Sigmoid colon (tissue), 4 donors: Measurements from ENCODE around the gene ARMH1.

Experiments used
- POLR2A ChIP-seq, 2 donors: fragments of 450-650 bp; IDR thresholded peaks; one replicate each; pipeline ENCODE4 v1.6.1; 2016; ENCODE audit warnings: antibody characterized with exemption in 2 of 2, mild to moderate bottlenecking in 2 of 2, moderate library complexity in 2 of 2
- POLR2AphosphoS5 ChIP-seq, 4 donors: sonication (generic); formaldehyde crosslinking; IDR thresholded peaks; one replicate each; pipeline ENCODE4 v1.6.1; 2017; ENCODE audit warnings: antibody characterized with exemption in 4 of 4
- TF ChIP-seq, protein P1 (sequence below), 4 experiments: fragments of 450-650 bp in 3 of 4; fragments of 200-600 bp in 1 of 4; IDR thresholded peaks; one replicate each; pipeline ENCODE4 v1.5.1; 2016 to 2019; ENCODE audit warnings: antibody characterized with exemption in 4 of 4, mild to moderate bottlenecking in 3 of 4, moderate library complexity in 2 of 4

DNA sequence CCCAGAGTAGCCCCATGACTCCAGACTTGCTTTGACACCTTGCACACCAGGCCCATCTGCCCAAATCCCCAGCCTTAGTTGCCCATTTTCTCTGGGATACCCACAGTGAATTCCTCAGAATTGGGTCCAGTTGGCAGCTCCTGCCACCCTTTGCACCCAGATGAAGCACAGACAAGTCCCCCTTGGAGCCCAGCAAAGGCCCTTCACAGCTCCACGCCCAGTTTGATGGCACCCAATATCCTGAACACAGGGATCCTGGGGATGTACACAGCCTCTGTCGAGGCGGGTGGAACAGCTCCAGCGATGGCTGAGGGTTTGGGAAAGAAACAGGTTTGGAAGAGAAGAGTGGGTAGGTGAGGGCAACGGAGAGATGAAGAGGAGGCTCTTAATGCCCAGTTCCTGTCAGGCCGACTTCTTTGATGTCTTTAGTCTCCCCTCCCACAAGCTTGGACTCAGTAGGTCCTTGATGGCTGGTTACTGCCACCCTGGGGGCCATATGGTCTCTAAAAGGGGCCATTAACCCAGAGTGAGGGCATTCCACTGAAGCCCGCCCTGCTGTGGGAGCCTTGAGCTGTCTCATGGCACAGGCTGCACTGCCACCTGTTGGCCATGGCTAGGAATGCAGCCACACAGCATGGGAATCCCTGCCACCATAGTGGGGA lies 21.9 kb upstream of the ARMH1 start:
- TF ChIP-seq POLR2AphosphoS5 (IDR thresholded peaks at IDR 0.05): no peak
- TF ChIP-seq, protein P1, sequence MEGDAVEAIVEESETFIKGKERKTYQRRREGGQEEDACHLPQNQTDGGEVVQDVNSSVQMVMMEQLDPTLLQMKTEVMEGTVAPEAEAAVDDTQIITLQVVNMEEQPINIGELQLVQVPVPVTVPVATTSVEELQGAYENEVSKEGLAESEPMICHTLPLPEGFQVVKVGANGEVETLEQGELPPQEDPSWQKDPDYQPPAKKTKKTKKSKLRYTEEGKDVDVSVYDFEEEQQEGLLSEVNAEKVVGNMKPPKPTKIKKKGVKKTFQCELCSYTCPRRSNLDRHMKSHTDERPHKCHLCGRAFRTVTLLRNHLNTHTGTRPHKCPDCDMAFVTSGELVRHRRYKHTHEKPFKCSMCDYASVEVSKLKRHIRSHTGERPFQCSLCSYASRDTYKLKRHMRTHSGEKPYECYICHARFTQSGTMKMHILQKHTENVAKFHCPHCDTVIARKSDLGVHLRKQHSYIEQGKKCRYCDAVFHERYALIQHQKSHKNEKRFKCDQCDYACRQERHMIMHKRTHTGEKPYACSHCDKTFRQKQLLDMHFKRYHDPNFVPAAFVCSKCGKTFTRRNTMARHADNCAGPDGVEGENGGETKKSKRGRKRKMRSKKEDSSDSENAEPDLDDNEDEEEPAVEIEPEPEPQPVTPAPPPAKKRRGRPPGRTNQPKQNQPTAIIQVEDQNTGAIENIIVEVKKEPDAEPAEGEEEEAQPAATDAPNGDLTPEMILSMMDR (IDR thresholded peaks at IDR 0.05): peak; percentile 92 to 98 (median 92)
- no peak for TF ChIP-seq POLR2A (IDR thresholded peaks at IDR 0.05)
